ENCODE data around the gene SCART1.

- TF ChIP-seq CTCF (IDR thresholded peaks at IDR 0.05 in 4 of 5, conservative IDR thresholded peaks at IDR 0.05 in 1 of 5) (no peak), POLR2A (IDR thresholded peaks at IDR 0.05) (no peak)
Measured at GRCh38 chr10:133420579-133420978, 33.2 kb upstream of the SCART1 start.

Data from gastrocnemius medialis (tissue), 4 donors.